SKM-1 treated with dmso at 0.1 percent for 144 hours (cell line): ENCODE data around the gene EIF2S3.
"Not testable (repeated sequence)": the region's sequence is repeated elsewhere in the genome, so short reads cannot be mapped to it uniquely, and the experiment has no call there.

ENCODE experiments used
- DNase-seq: peaks from one replicate; lab custom pipeline; 2025; ENCODE audit not compliant: unreplicated experiment; lab: John Stamatoyannopoulos, UW

Gene EIF2S3

DNA sequence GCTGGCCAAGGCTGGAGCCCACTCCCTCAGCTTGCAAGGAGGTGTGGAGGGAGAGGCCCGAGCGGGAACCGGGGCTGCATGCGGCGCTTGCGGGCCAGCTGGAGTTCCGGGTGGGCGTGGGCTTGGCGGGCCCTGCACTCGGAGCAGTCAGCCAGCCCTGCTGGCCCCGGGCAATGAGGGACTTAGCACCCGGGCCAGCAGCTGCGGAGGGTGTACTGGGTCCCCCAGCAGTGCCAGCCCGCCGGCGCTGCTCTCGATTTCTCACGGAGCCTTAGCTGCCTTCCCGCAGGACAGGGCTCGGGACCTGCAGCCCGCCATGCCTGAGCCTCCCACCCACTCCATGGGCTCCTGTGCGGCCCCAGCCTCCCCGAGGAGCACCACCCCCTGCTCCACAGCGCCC is 5.1 kb upstream of the EIF2S3 start:
- not testable (repeated sequence) for DNase-seq

DNA sequence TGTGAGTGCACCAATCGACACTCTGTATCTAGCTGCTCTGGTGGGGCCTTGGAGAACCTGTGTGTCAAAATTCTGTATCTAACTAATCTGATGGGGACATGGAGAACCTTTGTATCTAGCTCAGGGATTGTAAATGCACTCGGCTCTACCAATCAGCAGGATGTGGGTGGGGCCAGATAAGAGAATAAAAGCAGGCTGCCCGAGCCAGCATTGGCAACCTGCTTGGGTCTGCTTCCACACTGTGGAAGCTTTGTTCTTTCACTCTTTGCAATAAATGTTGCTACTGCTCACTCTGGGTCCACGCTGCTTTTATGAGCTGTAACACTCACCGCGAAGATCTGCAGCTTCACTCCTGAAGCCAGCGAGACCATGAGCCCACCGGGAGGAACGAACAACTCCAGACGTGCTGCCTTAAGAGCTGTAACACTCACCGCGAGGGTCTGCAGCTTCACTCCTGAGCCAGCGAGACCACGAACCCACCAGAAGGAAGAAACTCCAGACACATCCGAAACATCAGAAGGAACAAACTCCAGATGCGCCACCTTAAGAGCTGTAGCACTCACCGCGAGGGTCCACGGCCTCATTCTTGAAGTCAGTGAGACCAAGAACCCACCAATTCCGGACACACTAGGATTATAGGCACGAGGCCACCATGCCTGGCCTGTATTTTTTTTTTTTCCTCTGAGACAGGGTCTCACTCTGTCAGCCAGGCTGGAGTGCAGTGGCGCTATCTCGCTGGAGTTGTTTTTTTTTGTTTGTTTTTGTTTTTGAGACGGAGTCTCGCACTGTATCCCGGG is 4.0 kb upstream of the EIF2S3 start:
- DNase-seq: not testable (repeated sequence)

DNA sequence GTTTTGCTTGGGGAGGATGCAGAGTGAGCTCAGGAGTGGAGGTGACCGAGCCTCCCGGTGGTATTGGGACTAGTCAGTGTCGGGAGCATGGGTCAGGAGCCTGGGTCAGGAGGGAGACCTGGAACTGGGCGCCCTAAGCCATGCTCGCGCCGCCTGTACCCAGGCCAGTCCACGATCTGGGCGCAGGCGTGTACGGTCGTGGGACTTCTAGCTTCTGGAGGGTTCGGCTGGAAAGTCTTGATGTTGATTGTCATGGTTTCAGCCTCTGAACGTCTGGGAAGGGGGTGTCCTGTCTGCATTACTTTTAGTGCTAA is 244 bp downstream of the EIF2S3 start:
- DNase-seq: no peak

DNA sequence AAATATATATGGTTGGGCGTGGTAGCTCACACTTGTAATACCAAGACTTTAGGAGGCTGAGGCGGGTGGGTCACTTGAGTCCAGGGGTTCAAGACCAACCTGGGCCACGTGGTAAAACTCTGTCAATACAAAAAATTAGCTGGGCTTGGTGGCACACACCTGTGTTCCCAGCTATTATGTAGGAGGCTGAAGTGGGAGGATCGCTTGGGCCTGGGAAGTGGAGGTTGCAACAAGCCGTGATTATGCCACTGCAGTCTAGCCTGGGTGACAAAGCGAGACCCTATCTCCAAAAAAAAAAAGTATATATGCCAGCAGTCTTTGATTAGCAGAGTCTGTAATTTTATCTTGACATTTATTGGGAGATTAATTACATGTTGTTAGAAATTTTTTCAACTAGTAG is 8.7 kb downstream of the EIF2S3 start:
- no peak for DNase-seq

DNA sequence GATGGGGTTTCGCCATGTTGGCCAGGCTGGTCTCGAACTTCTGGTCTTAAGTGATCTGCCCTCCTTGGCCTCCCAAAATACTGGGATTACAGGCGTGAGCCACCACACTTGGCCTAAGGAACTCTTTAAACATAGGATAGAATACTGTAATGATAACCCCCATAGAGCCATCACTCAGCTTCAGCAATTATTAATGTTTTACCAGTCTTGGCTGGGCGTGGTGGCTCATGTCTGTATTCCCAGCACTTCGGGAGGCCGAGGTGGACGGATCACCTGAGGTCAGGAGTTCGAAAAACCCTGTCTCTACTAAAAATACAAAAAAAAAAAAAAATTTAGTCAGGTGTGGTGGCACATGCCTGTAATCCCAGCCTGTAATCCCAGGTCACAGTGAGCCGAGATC is 15.1 kb downstream of the EIF2S3 start:
- DNase-seq: no peak

DNA sequence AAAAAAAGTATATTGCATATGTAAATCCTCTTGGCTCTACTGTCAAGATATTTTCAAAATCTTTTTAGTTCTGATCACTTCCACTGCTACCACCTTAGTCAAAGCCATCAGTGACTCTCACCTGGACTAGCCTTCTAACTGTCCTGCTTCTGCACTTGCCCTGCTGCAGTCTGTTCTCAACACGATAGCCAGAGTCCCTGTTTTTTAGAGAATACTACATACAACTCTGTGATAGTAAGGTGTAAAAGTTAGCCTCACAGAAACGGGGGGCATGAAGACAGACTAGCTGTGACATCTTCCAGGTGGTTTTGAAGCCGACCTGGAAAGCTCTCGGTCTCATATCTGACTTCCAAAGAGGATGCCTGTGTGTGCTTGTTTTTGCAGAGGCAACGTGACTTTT is 24.7 kb downstream of the EIF2S3 start:
- DNase-seq: no peak

DNA sequence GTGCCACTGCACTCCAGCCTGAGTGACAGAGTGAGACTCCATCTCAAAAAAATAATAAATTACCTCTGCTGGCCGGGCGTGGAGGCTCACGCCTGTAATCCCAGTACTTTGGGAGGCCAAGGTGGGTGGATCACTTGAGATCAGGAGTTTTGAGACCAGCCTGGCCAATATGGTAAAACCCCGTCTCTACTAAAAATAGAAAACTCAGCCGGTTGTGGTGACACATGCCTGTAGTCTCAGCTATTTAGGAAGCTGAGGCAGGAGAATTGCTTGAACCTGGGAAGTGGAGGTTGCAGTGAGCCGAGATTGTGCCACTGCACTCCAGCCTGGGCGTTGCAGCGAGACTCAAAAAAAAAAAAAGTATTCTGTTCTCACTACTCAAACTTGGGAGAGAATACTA is 25.5 kb downstream of the EIF2S3 start:
- not testable (repeated sequence) for DNase-seq

DNA sequence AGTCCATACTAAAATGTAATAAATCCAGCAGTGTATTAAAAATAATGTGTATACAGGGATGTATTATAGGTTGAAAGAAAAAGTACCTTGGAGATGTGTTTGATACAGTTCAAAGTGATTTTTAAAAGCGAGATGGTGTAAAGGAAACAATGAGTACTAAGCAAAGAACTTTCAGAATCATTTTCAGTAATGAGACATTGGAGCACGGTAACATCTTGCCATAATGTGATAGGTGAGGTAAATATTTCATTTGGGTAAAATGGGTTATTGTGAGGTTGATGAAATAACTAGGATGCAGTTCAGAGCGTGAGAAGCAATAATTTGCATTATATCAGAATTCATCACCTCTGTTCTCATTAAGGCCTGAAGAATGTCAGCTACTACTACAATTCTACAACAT is 25.9 kb downstream of the EIF2S3 start:
- no peak for DNase-seq

DNA sequence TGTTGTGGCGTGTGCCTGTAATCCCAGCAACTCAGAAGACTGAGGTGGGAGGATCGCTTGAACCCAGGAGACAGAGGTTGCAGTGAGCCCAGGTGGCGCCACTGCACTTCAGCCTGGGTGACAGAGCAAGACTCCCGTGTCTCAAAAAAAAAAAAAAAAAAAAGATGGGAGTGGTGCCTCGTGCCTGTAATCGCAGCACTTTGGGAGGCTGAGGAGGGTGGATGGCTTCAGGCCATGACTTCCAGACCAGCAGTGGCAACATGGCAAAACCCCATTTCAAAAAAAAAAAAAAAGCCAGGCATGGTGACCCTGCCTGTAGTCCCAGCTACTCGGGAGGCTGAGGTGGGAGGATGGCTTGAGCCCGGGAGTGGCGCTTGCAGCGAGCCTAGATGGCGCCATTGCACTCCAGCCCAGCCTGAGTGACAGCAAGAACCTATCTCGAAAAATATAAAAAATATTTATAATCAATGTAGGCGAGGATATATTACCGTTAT is 27.0 kb downstream of the EIF2S3 start:
- DNase-seq: no peak

DNA sequence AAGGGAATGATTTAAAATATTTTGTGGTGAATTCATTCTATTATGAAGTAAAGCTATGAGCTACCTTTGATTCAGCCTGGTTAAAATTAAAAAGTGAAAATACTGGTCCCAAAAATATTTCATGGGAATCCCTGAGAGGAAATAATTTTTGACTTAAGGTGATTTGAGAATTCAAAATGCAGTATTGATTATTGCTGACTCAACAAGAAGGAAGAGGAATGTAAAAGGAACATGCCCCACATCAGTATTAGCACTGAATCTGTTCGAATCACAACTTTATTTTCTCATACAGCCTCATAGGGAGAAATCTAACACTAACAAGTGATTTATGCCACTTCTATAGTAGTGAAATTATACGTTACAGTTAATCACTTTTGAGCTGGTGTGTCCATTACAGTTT is 27.7 kb downstream of the EIF2S3 start:
- no peak for DNase-seq

DNA sequence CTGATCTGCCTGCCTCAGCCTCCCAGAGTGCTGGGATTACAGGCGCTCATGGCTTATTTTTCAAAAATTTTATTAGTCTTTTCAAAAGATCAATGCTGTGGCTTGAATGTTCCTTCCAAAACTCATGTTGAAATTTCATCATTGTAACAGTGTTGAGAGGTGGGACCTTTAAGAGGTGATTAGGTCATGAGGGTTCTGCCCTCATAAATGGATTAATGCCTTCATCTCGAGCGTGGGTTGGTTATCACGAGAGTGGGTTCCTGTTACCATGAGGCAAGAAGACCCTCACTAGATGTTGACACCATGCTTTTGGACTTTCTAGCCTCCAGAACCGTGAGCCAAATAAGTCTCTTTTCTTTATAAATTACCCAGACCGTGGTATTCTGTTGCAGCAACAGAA is 30.3 kb downstream of the EIF2S3 start:
- no peak for DNase-seq

DNA sequence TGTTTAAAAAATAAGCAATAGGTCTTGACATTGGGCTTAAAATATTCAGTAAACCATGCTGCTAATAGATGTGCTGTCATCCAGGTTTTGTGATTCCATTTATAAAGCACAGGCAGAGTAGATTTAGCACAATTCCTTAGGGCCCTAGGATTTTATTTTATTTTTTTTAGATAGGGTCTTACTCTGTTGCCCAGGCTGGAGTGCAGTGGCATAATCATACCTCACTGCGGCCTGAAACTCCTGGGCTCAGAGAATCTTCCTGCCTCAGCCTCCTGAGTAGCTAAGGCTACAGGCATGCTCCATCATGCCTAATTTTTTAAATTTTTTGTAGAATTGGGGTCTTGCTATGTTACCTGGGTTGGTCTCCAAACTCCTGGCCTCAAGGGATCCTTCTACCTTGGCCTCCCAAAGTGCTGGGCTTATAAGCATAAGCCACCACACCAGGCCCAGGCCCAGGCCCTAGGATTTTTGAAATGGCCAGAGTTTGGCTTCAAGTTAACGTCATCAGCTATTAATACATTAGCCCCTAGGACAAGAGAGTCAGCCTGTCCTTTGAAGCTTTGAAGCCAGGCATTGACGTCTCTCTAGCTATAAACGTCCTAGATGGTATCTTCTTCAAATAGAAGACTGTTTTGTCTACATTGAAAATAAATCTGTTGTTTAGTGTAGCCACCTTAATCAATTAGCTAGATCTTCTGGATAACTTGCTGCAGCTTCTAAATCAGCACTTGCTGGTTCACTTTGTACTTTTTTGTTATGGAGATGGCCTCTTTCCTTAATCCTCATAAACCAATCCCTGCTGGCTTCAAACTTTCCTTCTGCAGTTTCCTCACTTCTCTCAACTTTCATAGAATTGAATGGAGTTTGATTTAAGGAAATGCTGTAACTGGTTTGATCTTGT is 35.8 kb downstream of the EIF2S3 start:
- DNase-seq: no peak

DNA sequence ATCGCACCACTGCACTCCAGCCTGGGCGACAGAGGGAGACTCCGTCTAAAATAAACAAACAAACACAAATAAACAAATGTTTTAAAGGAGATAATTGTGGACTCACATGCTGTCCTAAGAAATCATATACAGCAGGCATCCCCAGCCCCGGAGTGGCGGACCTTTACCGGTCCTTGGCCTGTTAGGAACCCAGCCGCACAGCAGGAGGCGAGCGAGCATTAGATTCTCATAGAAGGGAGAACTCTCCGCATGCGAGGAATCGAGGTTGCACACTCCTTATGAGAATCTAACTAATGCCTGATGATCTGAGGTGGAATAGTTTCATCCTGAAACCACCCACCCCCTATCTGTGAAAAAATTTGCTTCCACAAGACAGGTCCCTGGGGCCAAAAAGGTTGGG is 39.0 kb downstream of the EIF2S3 start:
- no peak for DNase-seq

DNA sequence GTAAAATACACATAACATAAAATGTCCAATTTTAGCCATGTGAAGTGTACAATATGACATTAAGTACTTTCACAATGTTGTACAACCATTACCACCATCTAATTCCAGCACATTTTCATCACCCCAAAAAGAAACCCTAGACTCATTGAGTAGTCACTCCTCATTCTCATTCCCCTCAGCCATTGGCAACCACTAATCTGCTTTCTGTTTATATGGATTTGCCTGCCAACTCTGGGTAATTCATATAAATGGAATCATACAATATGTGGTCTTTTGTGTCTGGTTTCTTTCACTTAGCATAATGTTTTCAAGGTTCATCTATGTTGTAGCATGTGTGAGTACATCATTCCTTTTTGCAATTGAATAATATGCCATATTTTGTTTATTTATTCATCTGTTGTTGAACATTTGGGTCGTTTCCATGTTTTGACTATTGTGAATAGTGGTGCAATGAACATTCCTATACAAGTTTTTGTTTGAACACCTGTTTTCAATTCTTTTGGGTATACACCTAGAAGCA is 43.0 kb downstream of the EIF2S3 start:
- DNase-seq: no peak

DNA sequence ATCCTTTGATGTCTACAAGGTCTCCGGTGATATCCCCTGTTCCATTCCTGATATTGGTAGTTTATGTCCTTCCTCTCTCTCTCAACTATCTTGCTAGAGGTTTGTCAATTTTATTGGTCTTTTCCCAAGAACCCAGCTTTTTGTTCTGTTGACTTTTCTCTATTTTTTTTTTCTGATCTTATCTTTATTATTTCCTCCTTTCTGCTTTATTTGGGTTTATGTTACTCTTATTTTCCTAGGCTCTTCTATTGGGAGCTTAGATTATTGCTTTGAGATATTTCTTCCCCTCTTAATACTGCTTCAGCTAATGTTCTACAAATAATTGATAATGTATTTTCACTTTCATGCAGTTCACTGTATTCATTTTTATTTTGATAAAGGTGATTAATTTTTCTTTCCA is 44.2 kb downstream of the EIF2S3 start:
- DNase-seq: no peak

DNA sequence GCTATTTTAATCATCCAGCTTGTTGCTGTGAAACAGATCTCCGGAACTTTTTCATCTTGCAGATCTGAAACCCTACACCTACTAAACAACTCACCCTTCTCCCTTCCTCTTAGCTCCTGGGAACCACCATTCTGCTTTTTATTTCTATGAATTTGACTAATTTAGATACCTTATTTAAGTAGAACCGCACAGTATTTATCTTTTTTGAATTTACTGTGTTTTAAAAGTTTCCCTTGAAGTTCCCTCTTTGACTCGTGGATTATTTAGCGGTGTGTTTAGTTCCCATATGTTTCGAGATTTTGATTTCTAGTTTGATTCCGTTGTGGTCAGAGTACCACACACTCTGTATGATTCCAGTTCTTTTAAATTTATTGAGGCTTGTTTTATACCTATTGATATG is 44.6 kb downstream of the EIF2S3 start:
- DNase-seq: no peak

DNA sequence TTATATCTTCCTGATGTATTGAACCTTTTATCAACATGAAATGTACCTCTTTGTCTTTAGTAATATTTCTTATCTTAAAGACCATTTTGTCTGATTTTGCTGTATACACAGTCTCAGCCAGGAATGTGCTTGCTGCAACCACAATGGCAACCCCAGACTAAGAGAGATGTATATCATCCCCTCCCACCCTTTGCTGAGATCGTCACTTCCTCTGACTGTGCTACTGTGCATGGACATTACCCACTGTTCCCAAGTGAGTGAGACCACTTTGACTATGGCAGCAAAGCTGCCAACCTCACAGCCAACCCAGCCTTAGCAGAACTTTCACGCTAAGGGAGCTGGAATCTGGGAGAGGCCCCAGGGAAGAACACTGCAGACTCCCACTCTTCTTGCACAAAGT is 46.0 kb downstream of the EIF2S3 start:
- DNase-seq: no peak

DNA sequence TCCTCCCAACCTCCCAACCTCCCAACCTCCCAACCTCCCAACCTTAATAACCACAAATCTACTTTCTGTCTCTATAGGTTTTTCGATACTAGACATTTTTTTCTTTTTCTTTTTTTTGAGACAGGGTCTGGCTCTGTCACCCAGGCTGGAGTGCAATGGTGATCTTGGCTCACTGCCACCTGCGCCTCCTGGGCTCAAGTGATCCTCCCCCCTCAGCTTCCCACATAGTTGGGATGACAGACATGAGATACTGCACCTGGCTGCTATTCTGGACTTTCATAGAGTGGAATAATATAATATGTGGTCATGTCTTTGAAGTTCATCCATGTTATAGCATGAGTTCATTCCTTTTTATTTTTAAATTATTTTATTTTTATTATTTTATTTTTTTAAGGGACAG is 55.3 kb downstream of the EIF2S3 start:
- DNase-seq: no peak

DNA sequence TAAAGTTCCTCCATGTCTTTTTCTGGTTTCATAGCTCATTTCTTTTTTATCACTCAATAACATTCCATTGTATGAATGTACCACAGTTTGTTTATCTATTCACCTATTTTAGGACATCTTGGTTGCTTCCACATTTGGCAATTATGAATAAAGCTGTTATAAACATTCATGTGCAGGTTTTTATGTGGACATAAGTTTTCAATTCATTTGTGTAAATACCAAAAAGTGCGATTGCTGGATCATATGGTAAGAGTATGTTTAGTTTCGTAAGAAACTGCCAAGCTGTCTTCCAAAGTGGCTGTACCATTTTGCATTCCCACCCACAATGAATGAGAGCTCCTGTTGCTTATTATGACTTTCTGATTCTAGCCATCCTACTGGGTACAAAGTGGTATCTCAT is 58.4 kb downstream of the EIF2S3 start:
- no peak for DNase-seq

DNA sequence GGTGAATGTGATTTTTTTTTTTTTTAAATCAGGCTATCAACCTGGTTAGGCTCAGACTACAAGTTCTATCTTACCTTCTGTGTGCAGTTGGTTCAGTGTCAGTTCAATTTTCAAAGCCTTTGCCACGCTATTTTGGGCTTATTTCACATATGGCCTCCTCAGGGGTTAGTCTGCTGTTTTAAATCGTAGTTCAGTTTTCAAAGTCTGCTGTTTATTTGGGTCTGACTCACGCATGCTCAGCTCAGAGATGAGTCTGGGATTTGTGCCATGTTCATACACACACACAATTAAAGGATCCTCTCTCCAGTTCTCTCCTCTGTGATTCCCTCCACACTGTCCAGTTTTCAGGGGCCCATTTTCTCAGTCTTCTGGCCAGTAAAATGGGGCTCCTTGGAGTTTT is 62.5 kb downstream of the EIF2S3 start:
- no peak for DNase-seq

DNA sequence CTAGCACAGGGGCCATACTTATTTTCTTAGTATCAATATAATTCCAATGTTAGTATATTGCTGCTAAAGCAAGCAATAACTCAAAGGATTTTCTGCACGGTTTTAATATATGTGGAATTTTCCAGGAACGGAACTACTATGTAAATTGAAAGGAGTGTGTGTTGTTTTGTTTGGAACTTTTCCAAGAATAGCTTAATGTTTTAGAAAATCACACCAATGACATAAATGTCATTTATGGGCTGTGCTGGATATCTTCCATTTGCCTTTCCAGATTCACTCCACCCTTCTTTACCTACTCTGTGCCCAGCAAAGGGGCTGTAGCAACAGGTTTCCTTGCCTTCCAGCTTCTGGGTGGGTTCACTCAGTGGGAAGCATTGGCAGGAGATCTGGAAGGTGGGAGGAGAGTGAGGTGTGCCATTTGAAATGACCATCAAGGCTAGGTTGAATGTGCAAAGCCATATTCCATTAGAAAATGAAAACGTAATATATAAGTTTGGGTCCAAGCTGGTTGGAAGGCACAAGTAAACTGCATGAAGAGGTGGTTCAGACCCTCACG is 69.6 kb downstream of the EIF2S3 start:
- DNase-seq: no peak
